ENCODE measurements around the gene FHL3.

Gene FHL3

GRCh38 chr1:38005195-38006007 lies at the start of gene FHL3:
Gene FHL3 (minus strand): TSS chr1:38005514. CDS start chr1:37999412, 6,102 bp downstream.
- peak; percentile 52 to 71 for DNase-seq

GRCh38 chr1:38053416-38054091 lies 48.2 kb upstream of the FHL3 start:
- no peak for DNase-seq

- no peak for DNase-seq
These were observed 47.6 kb upstream of the FHL3 start for GRCh38 chr1:38052750-38053415.

GRCh38 chr1:38051079-38051543 lies 45.8 kb upstream of the FHL3 start:
- DNase-seq, result no peak

- no peak for DNase-seq
These were observed 45.2 kb upstream of the FHL3 start for GRCh38 chr1:38050397-38051078.

- DNase-seq, result no peak
These were observed 42.4 kb upstream of the FHL3 start for GRCh38 chr1:38047603-38048141.

- peak; percentile 30 to 37 for DNase-seq
These were observed 41.7 kb upstream of the FHL3 start for GRCh38 chr1:38046884-38047602.

- no peak for DNase-seq
These were observed 41.1 kb upstream of the FHL3 start, which contains the start of gene POU3F1 for GRCh38 chr1:38046333-38046883. Gene POU3F1 (minus strand): TSS chr1:38046793. CDS start chr1:38046743, 50 bp downstream.

- DNase-seq, result no peak
These were observed 40.4 kb upstream of the FHL3 start for GRCh38 chr1:38045401-38046332.

- no peak for DNase-seq
These were observed 39.2 kb upstream of the FHL3 start for GRCh38 chr1:38044221-38045215.

GRCh38 chr1:38043036-38043747 lies 37.9 kb upstream of the FHL3 start:
- DNase-seq, result no peak

- no peak for DNase-seq
These were observed 36.9 kb upstream of the FHL3 start for GRCh38 chr1:38041936-38042834.

GRCh38 chr1:38039331-38040088 lies 34.2 kb upstream of the FHL3 start:
- no peak for DNase-seq

GRCh38 chr1:38038861-38039260 lies 33.5 kb upstream of the FHL3 start:
- no peak for DNase-seq

- no peak for DNase-seq
These were observed 32.1 kb upstream of the FHL3 start for GRCh38 chr1:38037221-38037939.

GRCh38 chr1:38034871-38035270 lies 29.6 kb upstream of the FHL3 start:
- DNase-seq, result no peak

All from Kasumi-1 (cell line).